ENCODE data around the gene NSDHL. TPM values are rescaled to one million over a fixed set of nuclear protein-coding genes. Genes with fewer than 3 reads are reported as not detected.

NSDHL gene
- total RNA-seq, 3 donors from 2014 or later = 13.1 to 20.8 (median 16.7) TPM

DNA sequence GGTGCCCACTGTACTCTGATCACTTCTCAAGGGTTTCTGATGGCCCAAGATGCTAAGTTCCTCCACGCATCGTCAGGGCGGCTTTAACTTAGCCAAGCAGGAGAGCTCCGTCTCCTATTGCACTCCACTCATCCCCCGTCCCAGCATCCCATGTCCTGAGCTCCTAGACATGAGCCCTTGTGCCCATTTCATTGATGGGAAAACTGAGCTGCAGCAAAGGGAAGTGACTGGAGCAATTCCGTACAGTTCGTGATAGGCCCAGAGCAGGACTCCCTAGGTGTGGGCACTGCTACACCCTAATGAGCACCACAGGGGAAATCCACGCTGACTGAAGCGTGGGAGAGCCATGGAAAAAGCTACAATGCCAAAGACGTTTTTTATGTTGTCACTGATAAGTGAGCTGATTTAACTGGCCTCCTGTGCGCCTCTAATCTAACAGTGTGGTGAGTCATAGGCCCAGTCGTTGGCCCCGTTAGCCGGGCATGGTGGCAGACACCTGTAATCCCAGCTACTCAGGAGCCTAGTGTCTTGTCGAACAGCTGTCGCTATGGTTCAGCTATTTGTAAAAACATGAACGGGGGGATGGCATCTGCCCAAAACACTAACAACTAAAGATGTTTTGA is 14.9 kb downstream of the NSDHL start:
- Histone ChIP-seq H3K36me3 (no peaks in the 10 kb centered on the region), H3K27ac (no peak overlapping the region)

DNA sequence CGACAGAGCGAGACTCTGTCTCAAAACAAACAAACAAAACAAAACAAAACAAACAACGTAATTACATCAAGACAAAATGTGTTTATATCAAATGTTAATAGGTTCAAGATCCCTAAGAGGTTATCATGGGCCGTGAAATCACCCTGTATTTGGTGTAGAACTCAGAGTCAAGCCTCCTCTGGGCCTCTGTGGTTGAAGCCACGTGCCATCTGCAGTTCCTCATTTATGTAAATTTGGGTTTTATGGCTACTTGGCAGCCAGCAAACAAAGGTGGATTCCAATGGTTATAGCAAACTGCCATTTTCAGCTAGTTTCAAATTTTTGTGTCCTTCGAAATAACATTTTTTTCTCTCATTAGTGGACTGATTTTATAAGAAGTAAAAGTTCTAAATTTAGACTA is 16.4 kb downstream of the NSDHL start:
- no peaks in the 10 kb centered on the region for H3K4me1 ChIP-seq
- H3K36me3 ChIP-seq = no peaks in the 10 kb centered on the region
- peaks cover 0 to 29% of the 10 kb centered on the region in 2 donors for H3K27me3 ChIP-seq
- no peaks in the 10 kb centered on the region for H3K9me3 ChIP-seq
- TF ChIP-seq, protein P1, sequence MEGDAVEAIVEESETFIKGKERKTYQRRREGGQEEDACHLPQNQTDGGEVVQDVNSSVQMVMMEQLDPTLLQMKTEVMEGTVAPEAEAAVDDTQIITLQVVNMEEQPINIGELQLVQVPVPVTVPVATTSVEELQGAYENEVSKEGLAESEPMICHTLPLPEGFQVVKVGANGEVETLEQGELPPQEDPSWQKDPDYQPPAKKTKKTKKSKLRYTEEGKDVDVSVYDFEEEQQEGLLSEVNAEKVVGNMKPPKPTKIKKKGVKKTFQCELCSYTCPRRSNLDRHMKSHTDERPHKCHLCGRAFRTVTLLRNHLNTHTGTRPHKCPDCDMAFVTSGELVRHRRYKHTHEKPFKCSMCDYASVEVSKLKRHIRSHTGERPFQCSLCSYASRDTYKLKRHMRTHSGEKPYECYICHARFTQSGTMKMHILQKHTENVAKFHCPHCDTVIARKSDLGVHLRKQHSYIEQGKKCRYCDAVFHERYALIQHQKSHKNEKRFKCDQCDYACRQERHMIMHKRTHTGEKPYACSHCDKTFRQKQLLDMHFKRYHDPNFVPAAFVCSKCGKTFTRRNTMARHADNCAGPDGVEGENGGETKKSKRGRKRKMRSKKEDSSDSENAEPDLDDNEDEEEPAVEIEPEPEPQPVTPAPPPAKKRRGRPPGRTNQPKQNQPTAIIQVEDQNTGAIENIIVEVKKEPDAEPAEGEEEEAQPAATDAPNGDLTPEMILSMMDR (IDR thresholded peaks at IDR 0.05) = no peak
- TF ChIP-seq POLR2AphosphoS5 (IDR thresholded peaks at IDR 0.05) = no peak
- TF ChIP-seq POLR2A (IDR thresholded peaks at IDR 0.05) = no peak
- intact Hi-C loops (cut with DNase I; ENCODE audit: low total_unique reads) = no loop called here
- no peak overlapping the region for H3K4me3 ChIP-seq
- no peak for DNase-seq (ENCODE audit: low spot score in 2 of 2)
- no peak overlapping the region for H3K27ac ChIP-seq

More for the DNA sequence above, 14.9 kb downstream of the NSDHL start:
- DNase-seq (ENCODE audit: low spot score in 2 of 2) = no peak
- H3K4me1 ChIP-seq = no peaks in the 10 kb centered on the region
- peaks cover 0 to 28% of the 10 kb centered on the region in 2 donors for H3K27me3 ChIP-seq
- H3K9me3 ChIP-seq = no peaks in the 10 kb centered on the region
- intact Hi-C loops (cut with DNase I; ENCODE audit: low total_unique reads) = no loop called here
- no peak overlapping the region for H3K4me3 ChIP-seq
- TF ChIP-seq, protein P1 (IDR thresholded peaks at IDR 0.05) = no peak
- TF ChIP-seq POLR2A (IDR thresholded peaks at IDR 0.05) = no peak
- no peak for TF ChIP-seq POLR2AphosphoS5 (IDR thresholded peaks at IDR 0.05)

DNA sequence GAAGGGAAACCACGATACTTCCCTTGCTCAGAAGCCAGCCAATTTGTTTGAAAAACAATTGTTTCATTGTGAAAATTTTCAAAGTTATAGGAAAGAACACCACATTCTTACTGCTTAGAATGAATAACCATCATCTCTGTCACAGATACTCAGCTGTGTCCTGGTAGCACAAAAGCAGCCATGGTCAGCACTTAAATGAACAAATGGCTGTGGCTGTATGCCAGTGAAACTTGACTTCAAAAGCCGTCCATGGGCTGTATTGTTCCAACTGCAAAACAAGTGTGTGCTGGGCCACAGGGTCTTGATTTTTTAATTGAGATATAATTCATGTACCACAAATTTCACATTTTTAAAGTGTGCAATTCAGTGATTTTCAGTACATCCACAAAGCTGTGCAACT is 19.6 kb downstream of the NSDHL start:
- Histone ChIP-seq H3K9me3 (no peaks in the 10 kb centered on the region), H3K36me3 (no peaks in the 10 kb centered on the region), H3K4me3 (no peak overlapping the region), H3K4me1 (no peaks in the 10 kb centered on the region), H3K27me3 (peaks cover 0 to 12% of the 10 kb centered on the region in 2 donors), H3K27ac (no peak overlapping the region)
- DNase-seq (ENCODE audit: low spot score in 2 of 2) = no peak
- TF ChIP-seq, protein P1 (IDR thresholded peaks at IDR 0.05) = no peak
- TF ChIP-seq POLR2AphosphoS5 (IDR thresholded peaks at IDR 0.05) = no peak
- intact Hi-C loops (cut with DNase I; ENCODE audit: low total_unique reads) = no loop called here

DNA sequence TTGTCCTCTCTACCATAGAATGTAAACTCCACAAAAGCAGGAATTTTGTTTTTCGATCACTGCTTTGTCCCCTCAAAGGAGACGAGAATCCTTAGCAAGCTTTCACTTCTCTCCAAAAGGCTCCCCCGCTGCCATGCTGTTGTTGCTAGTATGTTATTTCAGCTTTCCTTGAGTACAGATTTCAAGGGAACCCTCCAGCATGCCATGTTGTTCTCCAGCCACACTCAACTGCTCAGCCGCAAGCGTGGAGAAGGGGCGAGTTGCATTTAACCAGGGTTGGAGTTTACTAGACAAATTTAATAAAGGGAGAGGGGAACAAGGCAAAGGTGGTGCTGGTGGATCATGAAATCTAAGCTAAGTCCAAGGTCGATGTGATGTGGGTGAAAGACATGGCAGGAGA is 23.1 kb downstream of the NSDHL start:
- Histone ChIP-seq H3K36me3 (no peaks in the 10 kb centered on the region), H3K27me3 (peaks cover 0 to 12% of the 10 kb centered on the region in 2 donors), H3K4me3 (no peak overlapping the region), H3K4me1 (no peaks in the 10 kb centered on the region), H3K9me3 (no peaks in the 10 kb centered on the region), H3K27ac (no peak overlapping the region)
- intact Hi-C loops (cut with DNase I; ENCODE audit: low total_unique reads) = no loop called here
- TF ChIP-seq, protein P1 (IDR thresholded peaks at IDR 0.05) = no peak
- TF ChIP-seq POLR2AphosphoS5 (IDR thresholded peaks at IDR 0.05) (no peak), POLR2A (IDR thresholded peaks at IDR 0.05) (no peak)
- no peak for DNase-seq (ENCODE audit: low spot score in 2 of 2)

DNA sequence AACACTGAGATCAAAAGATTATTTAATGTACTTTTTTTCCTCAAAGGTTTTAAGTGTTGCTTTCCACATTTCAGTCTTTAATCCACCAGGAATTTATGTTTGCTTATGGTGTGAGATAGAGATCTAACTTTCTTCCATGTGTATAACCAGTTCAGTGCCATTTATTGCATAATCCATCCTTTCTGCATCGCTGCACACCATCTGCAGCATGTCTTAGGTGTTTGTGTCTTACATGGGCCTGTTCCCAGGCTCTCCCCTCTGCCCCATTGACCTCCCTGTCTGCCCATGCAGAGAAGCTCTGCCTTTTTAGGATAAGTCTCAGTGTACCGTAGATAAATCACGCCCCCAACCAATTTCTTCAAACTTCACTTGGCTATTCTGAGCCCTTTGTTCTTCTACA is 30.3 kb downstream of the NSDHL start:
- DNase-seq (ENCODE audit: low spot score in 2 of 2) = no peak
- no peaks in the 10 kb centered on the region for H3K4me1 ChIP-seq
- H3K4me3 ChIP-seq = no peak overlapping the region
- intact Hi-C loops (cut with DNase I; ENCODE audit: low total_unique reads) = no loop called here
- TF ChIP-seq, protein P1 (IDR thresholded peaks at IDR 0.05) = no peak
- TF ChIP-seq POLR2AphosphoS5 (IDR thresholded peaks at IDR 0.05) = no peak
- TF ChIP-seq POLR2A (IDR thresholded peaks at IDR 0.05) = no peak
- H3K9me3 ChIP-seq = no peaks in the 10 kb centered on the region
- peaks cover 0 to 9% of the 10 kb centered on the region in 2 donors for H3K27me3 ChIP-seq
- H3K27ac ChIP-seq = no peak overlapping the region
- no peaks in the 10 kb centered on the region for H3K36me3 ChIP-seq
